Fibroblast of the aortic adventitia (primary cell): ENCODE measurements around the gene SSU72. TPM values are rescaled to one million over a fixed set of nuclear protein-coding genes. Genes with fewer than 3 reads are reported as not detected.
"Not testable (repeated sequence)": the region's sequence is repeated elsewhere in the genome, so short reads cannot be mapped to it uniquely, and the experiment has no call there.

ENCODE experiments used
- DNase-seq: peaks from one replicate; pipeline ENCODE4 v3.0.0-alpha.2; 2010; ENCODE audit warnings: low read depth
- H3K4me3 ChIP-seq: 2 replicates; pipeline ENCODE4 v1.5.1; 2011; ENCODE audit warnings: low read depth, mild to moderate bottlenecking, control low read depth, low read length, moderate library complexity
- total RNA-seq: library from RNA; depleted of rRNA; stranded (reverse); fragments of >200 nt; gene quantifications from 2 replicates; pipeline ENCODE4 v1.2.3, GENCODE V29; 2012; ENCODE audit warnings: low replicate concordance
- TF ChIP-seq, protein P1 (sequence below): IDR thresholded peaks from 2 replicates; pipeline ENCODE4 v1.5.1; 2011; ENCODE audit warnings: mild to moderate bottlenecking, low read length, control low read depth, inconsistent platforms; ENCODE audit not compliant: insufficient read depth

SSU72 gene
- total RNA-seq, 1 donor, result 78.2 TPM

DNA sequence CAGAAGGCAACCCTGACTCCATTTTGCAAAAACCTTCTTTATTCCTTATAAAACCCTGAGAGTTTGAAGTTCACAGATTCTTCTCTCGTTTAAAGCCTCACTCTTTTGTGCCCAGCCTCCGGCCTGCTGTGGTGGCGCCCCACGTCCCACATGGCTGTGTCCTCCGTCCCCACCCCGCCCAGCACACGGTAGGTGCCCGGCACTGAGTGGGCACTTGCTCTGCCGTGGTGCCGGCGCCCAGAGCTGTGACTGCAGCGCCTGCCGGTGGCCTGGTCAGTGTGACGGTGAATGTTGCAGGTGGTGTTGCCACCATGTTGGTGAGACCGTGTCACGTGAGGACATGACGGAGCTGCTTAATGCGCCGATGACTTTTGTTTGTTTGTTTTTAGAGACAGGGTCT lies 53.3 kb downstream of the SSU72 start:
- TF ChIP-seq, protein P1, sequence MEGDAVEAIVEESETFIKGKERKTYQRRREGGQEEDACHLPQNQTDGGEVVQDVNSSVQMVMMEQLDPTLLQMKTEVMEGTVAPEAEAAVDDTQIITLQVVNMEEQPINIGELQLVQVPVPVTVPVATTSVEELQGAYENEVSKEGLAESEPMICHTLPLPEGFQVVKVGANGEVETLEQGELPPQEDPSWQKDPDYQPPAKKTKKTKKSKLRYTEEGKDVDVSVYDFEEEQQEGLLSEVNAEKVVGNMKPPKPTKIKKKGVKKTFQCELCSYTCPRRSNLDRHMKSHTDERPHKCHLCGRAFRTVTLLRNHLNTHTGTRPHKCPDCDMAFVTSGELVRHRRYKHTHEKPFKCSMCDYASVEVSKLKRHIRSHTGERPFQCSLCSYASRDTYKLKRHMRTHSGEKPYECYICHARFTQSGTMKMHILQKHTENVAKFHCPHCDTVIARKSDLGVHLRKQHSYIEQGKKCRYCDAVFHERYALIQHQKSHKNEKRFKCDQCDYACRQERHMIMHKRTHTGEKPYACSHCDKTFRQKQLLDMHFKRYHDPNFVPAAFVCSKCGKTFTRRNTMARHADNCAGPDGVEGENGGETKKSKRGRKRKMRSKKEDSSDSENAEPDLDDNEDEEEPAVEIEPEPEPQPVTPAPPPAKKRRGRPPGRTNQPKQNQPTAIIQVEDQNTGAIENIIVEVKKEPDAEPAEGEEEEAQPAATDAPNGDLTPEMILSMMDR, result no peak
- H3K4me3 ChIP-seq, result no peak overlapping the region
- DNase-seq, result no peak

DNA sequence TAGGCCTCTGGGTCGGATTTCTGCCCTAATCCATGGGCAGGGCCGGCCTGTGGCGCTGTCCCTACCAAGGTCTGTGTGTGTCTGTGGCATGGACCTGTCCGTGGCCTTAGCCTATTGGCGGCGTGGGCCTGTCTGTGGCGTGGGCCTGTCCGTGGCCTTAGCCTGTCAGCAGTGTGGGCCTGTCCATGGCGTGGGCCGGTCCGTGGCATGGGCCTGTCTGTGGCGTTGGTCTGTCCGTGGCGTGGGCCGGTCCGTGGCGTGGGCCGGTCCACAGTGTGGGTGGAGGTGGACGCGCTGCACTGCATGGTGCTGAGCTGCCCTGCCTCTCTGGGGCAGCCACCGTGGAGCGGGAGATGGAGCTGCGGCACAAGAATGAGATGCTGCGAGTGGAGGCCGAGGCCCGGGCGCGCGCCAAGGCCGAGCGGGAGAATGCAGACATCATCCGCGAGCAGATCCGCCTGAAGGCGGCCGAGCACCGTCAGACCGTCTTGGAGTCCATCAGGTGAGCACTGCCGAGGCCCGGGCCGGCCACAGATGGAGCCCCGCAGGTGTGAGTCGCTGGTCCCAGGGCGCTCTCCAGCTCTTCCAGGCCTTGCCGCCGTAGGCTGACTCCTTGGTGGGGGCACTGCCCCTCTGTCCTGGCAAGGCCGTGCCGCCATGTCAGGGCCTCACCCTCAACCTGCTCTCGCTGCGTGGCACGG lies 54.7 kb downstream of the SSU72 start:
- DNase-seq, H3K4me3 ChIP-seq: not testable (repeated sequence)

DNA sequence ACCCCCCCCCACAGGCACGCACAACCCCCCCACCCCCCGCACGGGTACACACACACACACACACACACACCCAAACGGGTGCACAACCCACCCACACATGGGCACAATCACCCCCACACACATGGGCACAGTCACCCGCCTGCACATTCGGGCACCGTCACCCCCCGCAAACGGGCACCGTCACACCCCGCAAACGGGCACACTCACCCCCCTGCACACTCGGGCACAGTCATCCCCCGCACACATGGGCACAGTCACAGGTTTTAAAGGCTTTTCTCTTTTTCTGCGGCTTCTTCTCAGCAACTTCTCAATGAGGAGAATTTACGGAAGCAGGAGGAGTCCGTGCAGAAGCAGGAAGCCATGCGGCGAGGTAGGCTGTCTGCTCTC lies 56.0 kb downstream of the SSU72 start:
- not testable (repeated sequence) for H3K4me3 ChIP-seq, DNase-seq

DNA sequence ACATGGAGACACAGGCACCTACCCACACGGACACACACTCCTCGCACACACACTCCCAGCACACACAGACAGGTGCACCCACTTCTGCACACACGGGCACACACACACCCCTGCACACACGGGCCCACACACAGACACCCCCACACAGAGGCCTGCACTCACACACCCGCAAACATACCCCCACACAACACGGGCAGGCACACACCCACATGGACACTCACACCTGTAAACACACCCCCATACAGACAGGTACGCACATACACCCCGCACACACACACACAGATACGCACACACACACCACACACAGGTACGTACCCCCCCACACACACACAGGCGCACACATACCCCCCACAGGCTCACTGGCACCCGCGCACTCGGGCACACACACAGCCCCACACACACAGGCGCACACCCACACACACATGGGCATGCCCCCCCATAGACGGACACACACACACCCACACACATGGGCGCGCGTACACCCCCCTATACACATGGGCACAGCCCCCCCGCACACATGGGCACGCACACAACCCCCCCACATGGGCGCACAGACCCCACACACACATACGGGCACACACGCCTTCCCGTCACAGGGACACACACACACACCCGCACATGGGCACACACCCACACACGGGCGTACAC lies 56.6 kb downstream of the SSU72 start:
- TF ChIP-seq, protein P1, result no peak
- no peak for DNase-seq
- no peak overlapping the region for H3K4me3 ChIP-seq

DNA sequence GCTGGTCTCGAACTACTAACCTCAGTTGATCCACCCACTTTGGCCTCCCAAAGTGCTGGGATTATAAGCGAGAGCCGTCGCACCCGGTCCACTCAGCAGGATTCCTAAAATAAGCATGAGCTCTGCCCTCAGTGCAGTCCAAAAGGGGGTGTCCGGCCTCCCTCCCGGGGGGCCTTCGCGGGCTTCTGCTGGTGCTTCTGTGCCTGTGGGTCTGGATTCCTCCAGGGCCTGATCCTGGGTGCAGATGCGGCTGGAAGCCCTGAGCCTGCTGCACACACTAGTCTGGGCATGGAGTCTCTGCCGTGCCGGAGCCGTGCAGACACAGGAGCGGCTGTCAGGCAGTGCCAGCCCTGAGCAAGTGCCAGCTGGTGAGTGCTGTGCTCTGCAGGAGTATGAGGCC lies 57.7 kb downstream of the SSU72 start:
- DNase-seq, H3K4me3 ChIP-seq: not testable (repeated sequence)

DNA sequence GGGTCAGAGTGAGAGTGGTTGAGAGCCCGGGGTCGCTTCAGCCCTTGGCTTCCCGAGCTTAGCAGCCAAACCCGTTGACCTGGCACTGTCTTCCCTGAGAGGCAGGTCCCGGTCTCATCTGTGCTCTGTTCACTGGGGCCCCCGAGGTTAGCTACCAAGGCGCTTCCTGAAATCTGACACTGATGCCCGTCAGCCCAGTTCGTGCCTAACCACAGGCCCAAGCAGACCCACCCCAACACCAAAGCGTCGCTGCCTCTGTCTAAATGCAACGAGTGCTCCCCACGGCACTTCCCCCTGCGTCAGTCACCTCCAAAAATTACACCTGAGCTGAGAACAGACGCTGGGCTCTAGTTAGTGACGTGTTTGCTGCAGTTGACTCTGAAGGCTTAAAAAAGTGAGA lies 60.3 kb downstream of the SSU72 start:
- DNase-seq, H3K4me3 ChIP-seq: not testable (repeated sequence)

DNA sequence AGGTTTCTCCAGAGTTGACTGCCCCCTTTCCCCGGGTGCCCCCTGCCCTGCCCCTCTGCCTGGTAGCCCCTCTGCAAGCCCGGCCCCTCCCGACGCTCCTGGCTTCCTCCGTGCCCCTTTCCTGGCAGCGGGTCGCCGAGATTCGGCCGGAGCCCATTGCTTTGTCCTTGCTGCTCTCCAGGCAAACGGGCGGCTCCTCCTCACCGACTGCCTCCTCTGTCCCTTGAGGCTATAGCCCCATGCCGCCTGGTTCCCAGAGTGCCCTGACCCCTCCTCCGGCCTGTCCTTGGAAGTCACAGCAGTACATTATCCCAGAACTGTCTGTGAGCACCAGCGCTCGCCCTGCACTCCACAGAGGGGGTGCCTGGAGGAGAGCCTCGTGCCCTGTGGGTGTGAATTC lies 61.0 kb downstream of the SSU72 start:
- H3K4me3 ChIP-seq, DNase-seq: not testable (repeated sequence)

DNA sequence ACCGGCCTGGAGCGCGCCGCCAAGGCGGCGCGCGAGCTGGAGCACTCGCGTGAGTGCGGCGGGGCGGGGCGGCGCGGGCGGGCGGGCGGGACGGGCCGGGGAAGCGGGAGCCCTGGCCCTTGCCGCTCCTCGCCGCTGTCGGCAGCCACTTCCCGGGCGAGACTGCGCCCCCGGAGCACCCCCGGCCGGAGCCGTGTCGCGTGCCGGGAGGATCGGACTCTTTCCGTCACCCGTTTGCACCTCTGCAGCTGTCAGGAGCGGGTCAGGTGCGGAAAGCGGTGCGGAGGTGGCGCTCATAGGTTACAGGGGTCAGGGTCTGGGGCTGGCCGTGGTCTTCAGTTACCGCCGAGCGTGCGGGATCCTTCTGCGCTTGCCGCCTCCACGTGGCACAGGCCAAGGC lies 62.2 kb downstream of the SSU72 start:
- peak overlapping the region; percentile 69 for H3K4me3 ChIP-seq
- not testable (repeated sequence) for DNase-seq

DNA sequence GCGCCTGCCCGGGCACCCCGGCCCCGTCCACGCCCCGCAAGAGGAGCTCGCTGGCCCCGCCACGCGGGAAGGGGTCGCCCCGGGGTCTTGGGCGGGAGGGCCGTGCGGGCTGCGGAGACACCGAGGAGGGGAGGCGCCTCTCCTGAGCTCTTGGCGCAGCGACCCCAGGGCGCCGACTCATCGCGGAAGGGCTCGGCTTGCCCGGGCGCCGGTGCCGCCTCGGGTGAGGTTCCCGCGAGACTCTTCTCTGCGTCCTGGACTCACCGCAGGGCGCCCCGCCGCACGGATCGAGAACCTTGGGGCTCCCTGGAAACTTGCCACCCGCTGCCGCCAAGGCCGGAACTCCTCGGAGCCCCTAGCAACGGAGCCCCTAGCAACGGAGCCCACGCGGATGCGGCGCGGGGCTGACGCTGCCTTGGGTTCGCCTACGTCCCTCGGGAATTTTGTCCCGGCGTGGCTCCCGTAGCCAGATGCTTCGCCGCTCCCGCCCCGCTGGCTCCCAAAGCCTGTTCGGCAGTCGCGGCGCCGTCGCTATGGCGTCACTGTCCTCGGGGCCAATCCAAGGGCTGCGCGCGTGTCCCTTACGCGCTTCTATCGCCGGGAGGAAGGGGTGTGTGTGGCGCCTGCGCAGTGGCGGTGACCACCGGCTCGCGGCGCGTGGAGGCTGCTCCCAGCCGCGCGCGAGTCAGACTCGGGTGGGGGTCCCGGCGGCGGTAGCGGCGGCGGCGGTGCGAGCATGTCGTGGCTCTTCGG lies 63.0 kb downstream of the SSU72 start, which contains the start of gene ATAD3A:
ATAD3A (plus strand) TSS at position 630 of the 753 bp plus-strand sequence; CDS start at position 737, 107 bp downstream.
- TF ChIP-seq, protein P1, result no peak
- H3K4me3 ChIP-seq, result peak within 1 kb of the TSS; percentile 90

More for the DNA sequence above, 63.0 kb downstream of the SSU72 start, which contains the start of gene ATAD3A:
- DNase-seq, result peak; percentile 97
